Epithelial cell of alveolus of lung (primary cell): ENCODE results near the gene PDPK1. TPM values are rescaled to one million over a fixed set of nuclear protein-coding genes. Genes with fewer than 3 reads are reported as not detected.

Experiments
- total RNA-seq: library from RNA; depleted of rRNA; stranded (reverse); fragments of >200 nt; gene quantifications from 2 replicates; pipeline ENCODE4 v1.2.1, GENCODE V29; 2015

PDPK1 gene
- 13.6 and 29.9 TPM in 2 replicates for total RNA-seq

GRCh38 chr16:2537451-2538379, at the start of gene PDPK1:
TSS of gene PDPK1 (plus strand) at chr16:2538021. CDS start at chr16:2538113, 92 bp downstream.

GRCh38 chr16:2513405-2514332, 24.2 kb upstream of the PDPK1 start, which contains the start of gene ATP6V0C:
TSS of gene ATP6V0C (plus strand) at chr16:2513952. CDS start at chr16:2514104, 152 bp downstream.

GRCh38 chr16:2520097-2520783, 17.6 kb upstream of the PDPK1 start, which contains the start of gene AMDHD2:
TSS of gene AMDHD2 (plus strand) at chr16:2520371. CDS start at chr16:2520459, 88 bp downstream.

GRCh38 chr16:2531371-2531695, 6.5 kb upstream of the PDPK1 start, which contains the start of gene CEMP1:
TSS of gene CEMP1 (minus strand) at chr16:2531408. CDS start at chr16:2531073, 335 bp downstream.

Other genes with a start within 250 kb of the PDPK1 start
- 0.13 and 3.1 TPM in 2 replicates for gene ABCA3, start 197.3 kb upstream of the PDPK1 start, total RNA-seq
- 13.3 and 23.3 TPM in 2 replicates for gene CCNF, start 108.6 kb upstream of the PDPK1 start, total RNA-seq
- 8.6 and 11.0 TPM in 2 replicates for gene TEDC2, start 77.9 kb upstream of the PDPK1 start, total RNA-seq
- 0.13 and 1.2 TPM in 2 replicates for gene NTN3, start 66.7 kb upstream of the PDPK1 start, total RNA-seq
- 6.7 and 11.5 TPM in 2 replicates for gene TBC1D24, start 62.9 kb upstream of the PDPK1 start, total RNA-seq
- 51.3 and 55.6 TPM in 2 replicates for gene ATP6V0C, start 24.1 kb upstream of the PDPK1 start, total RNA-seq
- gene AMDHD2, start 17.6 kb upstream of the PDPK1 start, total RNA-seq: 18.7 and 20.3 TPM in 2 replicates
- gene CEMP1, start 6.6 kb upstream of the PDPK1 start, total RNA-seq: not detected in 2 replicates
- gene KCTD5, start 144.5 kb downstream of the PDPK1 start, total RNA-seq: 29.2 and 33.1 TPM in 2 replicates
- 0.13 and 4.7 TPM in 2 replicates for gene PRSS27, start 182.2 kb downstream of the PDPK1 start, total RNA-seq
- 55.5 and 171 TPM in 2 replicates for gene SRRM2, start 214.6 kb downstream of the PDPK1 start, total RNA-seq
- gene ELOB, start 239.3 kb downstream of the PDPK1 start, total RNA-seq: 440 and 841 TPM in 2 replicates
- not detected in 2 replicates for gene PRSS33, start 249.5 kb downstream of the PDPK1 start, total RNA-seq